HG03460 (cell line): ENCODE measurements around the gene EEF1A1.
"Not testable (repeated sequence)": the region's sequence is repeated elsewhere in the genome, so short reads cannot be mapped to it uniquely, and the experiment has no call there.

Source experiments
- ATAC-seq: cut with Tn5 transposase; IDR thresholded peaks from one replicate; pipeline ENCODE4 v1.9.1; 2021; ENCODE audit not compliant: unreplicated experiment

EEF1A1 gene

GRCh38 chr6:73538116-73538779 is 17.4 kb upstream of the EEF1A1 start:
- ATAC-seq, result no peak

- ATAC-seq, result no peak
Observed at GRCh38 chr6:73537677-73538076, 16.8 kb upstream of the EEF1A1 start.

GRCh38 chr6:73534628-73535027 is 13.8 kb upstream of the EEF1A1 start:
- no peak for ATAC-seq

- ATAC-seq, result no peak
Observed at GRCh38 chr6:73532293-73532692, 11.5 kb upstream of the EEF1A1 start.

- no peak for ATAC-seq
Observed at GRCh38 chr6:73528897-73529296, 8.1 kb upstream of the EEF1A1 start.

- no peak for ATAC-seq
Observed at GRCh38 chr6:73525546-73526330, 4.9 kb upstream of the EEF1A1 start.

GRCh38 chr6:73523434-73524123 is 2.7 kb upstream of the EEF1A1 start:
- ATAC-seq, result peak; percentile 41

GRCh38 chr6:73521351-73521985 is 636 bp upstream of the EEF1A1 start:
- ATAC-seq, result peak; percentile 42

- peak; percentile 9 for ATAC-seq
Observed at GRCh38 chr6:73519926-73520687, 725 bp downstream of the EEF1A1 start.

GRCh38 chr6:73518982-73519881 is 1.6 kb downstream of the EEF1A1 start:
- not testable (repeated sequence) for ATAC-seq

- ATAC-seq, result not testable (repeated sequence)
Observed at GRCh38 chr6:73518100-73518981, 2.5 kb downstream of the EEF1A1 start.

GRCh38 chr6:73516514-73517489 is 4.0 kb downstream of the EEF1A1 start:
- no peak for ATAC-seq

- peak; percentile 42 for ATAC-seq
Observed at GRCh38 chr6:73515204-73515655, 5.6 kb downstream of the EEF1A1 start.

- ATAC-seq, result no peak
Observed at GRCh38 chr6:73514746-73515110, 6.1 kb downstream of the EEF1A1 start.

GRCh38 chr6:73513496-73513854 is 7.4 kb downstream of the EEF1A1 start:
- ATAC-seq, result no peak

GRCh38 chr6:73511796-73512195 is 9.0 kb downstream of the EEF1A1 start:
- ATAC-seq, result no peak

GRCh38 chr6:73509851-73510250 is 11.0 kb downstream of the EEF1A1 start:
- no peak for ATAC-seq

- ATAC-seq, result no peak
Observed at GRCh38 chr6:73508776-73509175, 12.1 kb downstream of the EEF1A1 start.
